A549 (cell line): Measurements from ENCODE around the gene CLDN5.

ENCODE experiments used
- BCL3 ChIP-seq: fragments of >200 bp; sonication (Bioruptor Twin); formaldehyde crosslinking; IDR thresholded peaks from 3 replicates; pipeline ENCODE4 v1.6.1; 2016
- CHD2 ChIP-seq: fragments of 150-350 bp; IDR thresholded peaks from 2 replicates; pipeline ENCODE4 v1.6.1; 2014; ENCODE audit warnings: low read length; ENCODE audit not compliant: partially characterized antibody
- CTCF ChIP-seq: fragments of >200 bp; sonication (Bioruptor Twin); formaldehyde crosslinking; IDR thresholded peaks from 3 replicates; pipeline ENCODE4 v1.5.1; 2016
- EP300 ChIP-seq, 2 experiments: fragments of >200 bp; sonication (Bioruptor Twin); formaldehyde crosslinking; IDR thresholded peaks; 2 replicates in 1 of 2; 3 replicates in 1 of 2; pipeline ENCODE4 v1.6.1; 2016 to 2017
- JUNB ChIP-seq: fragments of >200 bp; sonication (Bioruptor Twin); formaldehyde crosslinking; IDR thresholded peaks from 2 replicates; pipeline ENCODE4 v1.6.1; 2016
- MYC ChIP-seq: IDR thresholded peaks from 2 replicates; pipeline ENCODE4 v1.6.1; 2012; ENCODE audit warnings: mild to moderate bottlenecking, inconsistent platforms, low read length, improper control_type of control experiment, borderline replicate concordance
- PBX3 ChIP-seq: IDR thresholded peaks from 2 replicates; pipeline ENCODE4 v1.6.1; 2012
- POLR2A ChIP-seq: IDR thresholded peaks from 2 replicates; pipeline ENCODE4 v1.6.1; 2012; ENCODE audit warnings: mild to moderate bottlenecking, low read length
- SMC3 ChIP-seq: fragments of >200 bp; sonication (Bioruptor Twin); formaldehyde crosslinking; IDR thresholded peaks from 3 replicates; pipeline ENCODE4 v1.6.1; 2018; ENCODE audit warnings: inconsistent platforms

DNA sequence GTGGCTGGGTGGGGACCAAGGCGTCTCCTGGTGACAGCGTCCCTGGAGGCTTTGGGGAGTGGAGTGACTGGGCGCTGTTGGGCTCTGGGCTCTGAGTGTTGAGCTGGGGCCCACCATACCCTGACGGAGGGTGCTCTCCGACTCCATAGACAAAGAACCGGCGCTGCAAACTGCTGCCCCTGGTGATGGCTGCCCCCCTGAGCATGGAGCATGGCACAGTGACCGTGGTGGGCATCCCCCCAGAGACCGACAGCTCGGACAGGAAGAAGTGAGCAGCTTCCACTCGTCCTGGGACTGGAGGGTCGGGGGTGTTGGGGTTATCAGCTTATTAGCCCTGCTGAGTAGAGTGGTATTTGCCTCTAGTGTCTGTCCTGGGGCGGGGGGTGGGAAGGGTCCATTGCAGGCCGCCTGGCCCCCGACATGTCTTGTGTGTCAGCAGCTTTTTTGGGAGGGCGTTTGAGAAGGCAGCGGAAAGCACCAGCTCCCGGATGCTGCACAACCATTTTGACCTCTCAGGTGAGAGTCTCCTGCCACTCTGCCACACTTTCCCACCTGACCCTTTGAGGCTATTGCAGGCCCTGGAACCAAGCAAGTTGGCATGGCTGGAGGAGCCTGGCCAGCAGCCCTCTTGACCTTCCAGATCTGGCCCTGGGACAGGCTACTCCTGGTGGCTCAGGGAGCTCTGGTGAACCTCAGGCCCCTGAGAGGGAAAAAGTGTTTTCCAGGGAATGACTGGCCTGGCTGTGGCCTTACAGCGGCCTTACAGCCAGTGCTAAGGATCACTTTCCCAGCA, 7.6 kb downstream of the CLDN5 start:
- TF ChIP-seq CTCF (no peak), EP300 (IDR thresholded peaks at IDR 0.05) (no peak), BCL3 (no peak), CHD2 (no peak), POLR2A (no peak), JUNB (no peak), SMC3 (no peak), PBX3 (no peak), MYC (no peak)
